Measurements from ENCODE around the gene TEAD1.
"Not testable (repeated sequence)": the region's sequence is repeated elsewhere in the genome, so short reads cannot be mapped to it uniquely, and the experiment has no call there.

The TEAD1 gene

DNA sequence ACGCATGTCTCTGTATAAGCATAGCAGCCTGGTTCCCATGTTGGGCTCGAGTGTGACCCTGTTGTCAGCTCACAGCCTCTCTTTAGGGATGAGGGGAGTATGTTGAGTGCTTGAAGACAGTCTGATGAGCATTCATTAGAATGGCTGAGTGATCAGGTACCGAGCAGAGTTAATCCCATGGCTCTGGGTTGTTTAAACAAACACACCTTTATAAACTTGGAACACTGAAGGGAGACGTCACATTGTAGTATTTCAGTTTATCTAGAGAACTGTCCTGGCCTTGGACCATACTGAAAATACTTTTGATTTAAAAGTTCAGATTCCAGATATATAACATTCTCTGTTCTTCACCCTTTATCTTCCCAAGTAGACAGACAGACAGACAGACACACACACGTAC, 76.0 kb downstream of the TEAD1 start:
- Histone ChIP-seq H3K4me3 (no peak overlapping the region), H3K27ac (no peak overlapping the region)

DNA sequence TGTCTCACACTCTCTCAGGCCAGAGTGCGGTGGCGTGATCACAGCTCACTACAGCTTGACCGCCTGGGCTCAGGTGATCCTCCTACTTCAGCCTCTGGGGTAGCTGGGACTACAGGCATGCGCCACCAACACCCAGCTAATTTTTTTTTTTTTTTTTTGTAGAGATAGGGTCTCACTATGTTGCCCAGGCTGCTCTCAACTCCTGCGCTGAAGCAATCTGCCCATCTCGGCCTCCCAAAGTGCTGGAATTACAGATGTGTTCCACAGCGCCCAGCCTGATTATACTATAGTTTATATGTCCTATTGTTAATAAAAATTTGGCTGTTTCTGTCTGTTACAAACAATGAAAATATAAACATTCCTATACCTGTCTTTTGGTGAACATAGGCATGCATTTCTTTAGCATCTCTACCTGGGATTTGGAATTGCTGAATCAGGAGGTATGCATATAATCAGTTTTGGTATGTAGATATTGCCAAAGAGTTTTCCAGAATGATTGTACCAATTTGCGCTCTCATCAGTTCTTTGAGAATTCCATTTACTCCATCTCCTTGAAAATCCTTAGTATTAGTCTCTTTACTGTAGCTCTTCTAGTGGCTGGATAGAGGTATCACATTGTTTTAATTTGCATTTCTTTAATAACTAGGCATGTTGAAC, 78.8 kb downstream of the TEAD1 start:
- Histone ChIP-seq H3K27ac (no peak overlapping the region), H3K4me3 (no peak overlapping the region)

DNA sequence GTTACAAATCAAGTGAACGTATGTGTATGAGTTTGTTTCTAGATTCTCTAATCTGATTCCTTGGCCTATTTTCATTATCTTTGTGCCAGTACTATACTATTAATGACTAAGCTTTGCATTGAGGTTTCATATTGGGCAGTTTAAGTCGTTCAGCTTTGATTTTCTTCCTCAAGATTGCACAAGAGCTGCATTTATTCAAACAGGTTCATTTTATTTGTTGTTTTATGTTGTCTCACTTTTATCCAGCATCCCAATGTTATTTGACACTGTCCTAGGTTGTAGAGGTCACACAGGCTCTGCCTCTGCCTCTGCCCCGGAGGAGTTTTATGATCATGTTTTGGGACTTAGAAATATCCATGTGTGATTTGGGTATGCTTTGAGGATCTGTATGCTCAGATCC, 79.8 kb downstream of the TEAD1 start:
- peak overlapping the region in 4 of 21 experiments; percentile 8 to 36 (median 19) for H3K27ac ChIP-seq
- no peak overlapping the region for H3K4me3 ChIP-seq

DNA sequence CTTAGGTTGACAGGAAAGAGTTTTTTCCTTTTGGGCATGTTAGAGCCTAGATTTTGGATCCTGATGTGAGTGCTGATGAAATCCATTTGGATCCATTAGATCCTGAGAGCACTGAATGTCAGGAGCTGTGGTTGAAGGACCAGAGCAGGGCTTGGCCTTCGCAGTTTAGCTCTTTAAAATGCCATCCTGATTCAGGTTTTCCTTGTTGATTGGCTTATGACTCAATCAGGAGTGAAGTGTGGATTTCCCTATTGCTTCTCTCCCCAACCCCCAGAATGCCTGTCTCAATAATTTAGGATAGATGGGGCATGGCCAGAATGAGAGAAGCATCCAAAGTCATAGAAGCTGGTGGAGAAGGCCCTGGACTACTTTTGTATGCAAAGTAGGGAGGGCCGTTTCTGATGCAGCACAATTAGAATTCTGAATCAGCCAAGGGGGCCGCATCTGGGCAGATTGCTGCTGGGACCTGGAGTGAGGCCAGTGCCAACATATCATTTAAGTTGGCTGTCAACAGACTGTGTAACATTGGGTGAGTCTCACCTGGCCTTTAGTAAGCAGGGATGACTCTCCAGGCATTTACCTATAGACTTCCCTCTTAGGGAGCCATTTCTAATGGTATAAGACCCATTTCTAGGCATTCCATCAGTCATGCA, 80.5 kb downstream of the TEAD1 start:
- peak overlapping the region in 4 of 21 experiments; percentile 8 to 36 (median 19) for H3K27ac ChIP-seq
- no peak overlapping the region for H3K4me3 ChIP-seq

DNA sequence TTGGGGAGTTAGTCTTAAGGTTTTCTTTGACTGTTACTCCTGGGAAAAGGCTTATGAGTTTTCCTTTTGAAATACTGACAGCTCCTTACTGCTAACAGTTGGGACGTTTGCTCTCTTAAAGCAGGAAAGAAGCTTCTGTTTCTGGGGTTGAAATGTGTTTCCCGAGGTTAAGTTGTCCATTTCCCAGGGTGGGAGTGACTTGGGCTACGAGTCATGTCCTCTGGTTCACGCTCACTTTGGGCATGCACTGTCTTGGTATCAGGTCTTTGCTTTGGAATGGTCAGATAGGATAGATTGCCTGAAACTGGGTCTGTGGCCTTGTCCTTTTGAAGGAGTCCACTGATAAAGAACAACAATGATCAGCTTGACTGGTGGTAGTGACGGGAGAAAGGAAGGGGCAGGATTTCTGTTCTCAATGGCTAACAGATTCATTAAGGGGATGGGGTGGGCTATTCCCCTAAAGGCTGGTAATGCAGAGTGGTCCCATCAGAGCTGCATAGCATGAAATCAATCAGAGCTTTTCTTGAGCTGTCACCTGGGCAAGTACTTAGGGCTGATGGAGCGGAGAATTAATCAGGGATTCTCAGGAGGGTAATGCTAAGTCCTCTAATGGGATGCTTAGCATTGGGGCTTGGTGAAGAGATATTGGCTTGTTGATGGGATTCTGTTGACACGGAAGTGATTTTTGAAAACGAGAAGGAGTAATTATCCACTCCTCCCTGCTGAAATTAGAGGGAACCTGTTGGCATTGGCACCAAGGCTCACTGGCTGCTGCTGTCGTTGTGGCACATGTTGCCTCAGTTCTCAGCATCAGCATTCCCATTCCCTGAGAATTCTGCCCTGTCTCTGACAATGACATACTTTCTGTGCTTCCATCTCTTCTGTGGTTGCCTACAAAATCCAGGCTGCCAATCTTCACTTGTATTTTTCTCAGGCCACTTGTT, 81.6 kb downstream of the TEAD1 start:
- Histone ChIP-seq H3K27ac (no peak overlapping the region), H3K4me3 (no peak overlapping the region)

DNA sequence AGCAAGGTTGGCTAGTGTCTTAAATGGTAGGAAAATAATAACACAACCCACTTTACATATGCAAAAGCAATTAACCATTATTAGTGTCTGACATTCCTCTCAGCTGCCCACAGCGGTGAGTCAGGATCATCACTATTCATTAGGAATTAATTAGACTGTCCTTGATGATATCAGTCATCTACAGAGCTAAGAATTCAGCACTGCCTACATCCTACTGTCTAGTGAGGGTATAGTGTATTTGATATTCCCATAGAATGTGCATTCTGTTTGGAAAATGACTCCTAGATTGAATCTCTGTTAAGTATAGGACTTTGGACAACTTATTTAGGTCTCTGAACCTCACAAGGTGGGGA, 82.2 kb downstream of the TEAD1 start:
- Histone ChIP-seq H3K4me3 (no peak overlapping the region), H3K27ac (no peak overlapping the region)

DNA sequence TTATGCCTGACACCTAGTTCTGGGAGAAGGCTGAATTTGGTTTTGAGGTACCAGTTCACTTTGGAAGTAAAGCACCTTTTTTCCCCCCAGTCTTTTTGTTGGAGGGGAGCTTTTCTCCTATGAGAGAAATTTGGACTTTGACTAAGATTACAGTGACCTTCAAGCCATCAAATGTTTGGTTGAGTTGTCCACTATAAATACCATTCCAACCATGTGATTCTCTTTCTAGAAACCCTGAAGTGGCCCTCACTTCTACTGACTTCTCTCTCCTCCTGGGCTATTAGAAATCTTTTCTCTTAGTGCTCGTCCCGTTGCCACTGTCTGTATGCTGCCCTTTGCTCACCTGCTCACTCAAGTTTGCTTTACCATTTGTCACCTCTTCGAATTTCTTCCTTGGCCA, 82.6 kb downstream of the TEAD1 start:
- H3K27ac ChIP-seq = no peak overlapping the region
- H3K4me3 ChIP-seq = no peak overlapping the region

DNA sequence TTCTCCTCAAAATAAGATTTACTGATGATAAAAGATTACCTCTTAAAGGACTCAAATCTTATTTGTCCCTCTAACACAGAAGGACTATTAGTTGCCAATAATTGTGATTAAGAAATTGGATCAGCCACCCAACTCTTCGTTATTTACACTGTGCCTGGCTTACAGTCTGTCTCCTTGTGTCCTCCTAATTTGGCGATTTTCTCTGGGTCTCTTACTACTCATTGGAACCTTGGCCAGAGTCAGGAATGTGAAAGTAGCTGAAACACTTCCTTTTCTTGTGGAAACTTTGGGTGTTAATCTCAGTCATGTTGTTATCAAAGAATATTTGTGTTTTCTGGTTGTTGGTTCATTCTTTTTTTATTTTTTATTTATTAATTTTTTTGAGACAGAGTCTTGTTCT, 83.2 kb downstream of the TEAD1 start:
- H3K4me3 ChIP-seq = no peak overlapping the region
- H3K27ac ChIP-seq = peak overlapping the region in 1 of 21 experiments; percentile 22

DNA sequence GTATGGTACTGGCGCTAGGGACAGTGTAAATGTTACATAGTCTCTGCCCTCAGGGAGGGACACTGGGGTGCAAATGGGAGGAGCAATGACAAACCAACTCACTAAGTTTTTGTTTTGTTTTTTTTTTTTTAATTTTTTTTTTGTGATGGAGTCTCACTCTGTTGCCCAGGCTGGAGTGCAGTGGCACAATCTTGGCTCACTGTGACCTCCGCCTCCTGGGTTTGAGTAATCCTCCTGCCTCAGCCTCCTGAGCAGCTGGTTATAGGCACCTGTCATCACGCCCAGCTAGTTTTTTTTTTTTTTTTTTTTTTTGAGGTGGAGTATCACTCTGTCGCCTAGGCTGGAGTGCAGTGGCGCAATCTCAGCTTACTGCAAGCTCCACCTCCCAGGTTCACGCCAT, 83.9 kb downstream of the TEAD1 start:
- H3K4me3 ChIP-seq, H3K27ac ChIP-seq: not testable (repeated sequence)

DNA sequence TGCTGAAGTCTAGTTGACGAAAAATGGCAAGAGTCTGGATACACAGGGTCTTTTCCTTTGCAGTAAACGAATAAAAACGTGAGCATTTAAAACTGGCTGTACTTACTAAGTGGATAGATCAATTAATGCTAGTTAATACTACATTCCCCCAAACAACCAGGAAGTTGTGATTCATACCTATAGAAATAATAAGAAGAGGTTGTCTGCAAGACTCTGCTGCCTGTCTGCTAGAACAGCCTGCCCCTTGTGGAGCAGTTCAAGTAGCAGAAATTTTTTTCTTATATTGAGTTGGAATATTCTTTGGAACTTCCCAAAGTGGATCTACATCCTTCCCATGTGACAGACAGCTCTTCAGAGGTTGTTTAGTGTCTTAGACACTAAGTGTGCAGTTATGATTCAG, 86.8 kb downstream of the TEAD1 start:
- no peak overlapping the region for H3K27ac ChIP-seq
- H3K4me3 ChIP-seq = no peak overlapping the region

DNA sequence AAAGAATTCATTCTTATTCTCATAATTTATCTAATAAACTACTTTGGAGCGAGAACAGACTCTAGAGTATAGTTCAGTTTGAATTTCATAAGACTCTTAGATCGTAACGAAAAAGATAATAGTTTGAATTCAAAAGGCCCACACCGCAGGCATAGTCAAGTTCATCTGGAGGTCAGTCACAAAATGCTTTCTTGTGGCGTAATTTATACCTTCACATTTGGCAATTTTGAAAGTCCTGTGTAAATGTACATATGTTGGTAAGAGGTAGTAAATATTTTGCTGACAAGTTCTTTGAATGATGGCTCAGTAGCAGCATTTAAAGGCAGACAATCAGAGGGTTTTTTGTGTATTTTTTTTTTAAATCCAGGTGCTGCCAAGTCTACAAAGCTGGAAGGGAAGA, 88.1 kb downstream of the TEAD1 start:
- no peak overlapping the region for H3K4me3 ChIP-seq
- no peak overlapping the region for H3K27ac ChIP-seq

DNA sequence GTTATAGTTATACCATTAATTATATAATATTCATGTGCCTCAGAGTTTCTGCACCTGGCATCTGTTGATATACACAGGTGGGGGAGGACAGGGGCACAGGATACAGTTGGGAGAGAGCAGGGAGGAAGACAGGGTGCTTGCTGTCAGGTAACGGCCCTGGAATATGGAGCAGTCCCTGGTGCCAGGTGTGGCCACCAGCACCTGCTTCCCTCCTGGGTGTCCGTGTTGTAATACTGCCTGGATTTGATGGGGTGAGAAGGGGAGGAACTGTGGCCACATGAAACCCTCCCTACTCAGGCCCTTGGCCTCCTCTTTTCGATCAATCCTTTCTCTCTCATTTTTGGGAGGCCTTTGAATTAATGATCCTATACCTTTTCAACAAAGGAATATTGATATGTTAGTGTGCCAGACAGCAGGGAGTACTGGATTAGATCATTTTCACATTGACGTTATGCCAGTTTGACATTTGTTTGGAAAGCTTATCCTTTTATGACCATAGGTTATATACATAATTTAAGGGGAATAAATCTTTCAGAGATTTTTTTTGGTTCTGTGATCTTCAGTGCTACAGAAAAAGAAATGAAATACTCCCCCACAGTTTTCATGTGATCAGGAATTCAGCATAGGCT, 88.6 kb downstream of the TEAD1 start:
- Histone ChIP-seq H3K27ac (no peak overlapping the region), H3K4me3 (no peak overlapping the region)

DNA sequence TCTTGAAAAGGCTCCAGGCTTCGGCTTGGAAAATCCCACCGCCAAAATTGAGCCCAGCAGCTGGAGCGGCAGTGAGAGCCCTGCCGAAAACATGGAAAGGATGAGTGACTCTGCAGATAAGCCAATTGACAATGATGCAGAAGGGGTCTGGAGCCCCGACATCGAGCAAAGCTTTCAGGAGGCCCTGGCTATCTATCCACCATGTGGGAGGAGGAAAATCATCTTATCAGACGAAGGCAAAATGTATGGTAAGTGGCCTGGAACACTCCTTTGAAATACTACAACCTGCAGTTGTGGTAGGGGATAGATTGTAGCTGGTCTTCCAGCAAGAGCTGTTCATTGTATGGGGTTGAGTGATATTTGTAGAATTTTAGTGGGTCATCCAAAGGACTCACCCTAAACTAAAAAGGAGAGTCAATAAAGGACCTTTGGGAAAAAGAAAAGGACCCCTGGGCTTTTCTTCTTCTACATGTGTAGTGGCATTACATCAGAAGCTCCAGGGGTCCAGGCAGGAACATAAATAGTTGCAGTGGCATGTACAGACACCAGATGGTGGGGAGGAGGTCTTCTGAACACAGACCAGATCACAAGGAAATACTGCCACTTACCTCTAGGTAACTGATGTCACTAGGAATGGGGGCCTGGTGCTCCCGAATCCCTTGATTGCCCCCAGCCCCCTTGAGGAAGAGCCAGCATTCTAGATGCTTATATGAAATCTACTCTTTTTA, 90.1 kb downstream of the TEAD1 start:
- Histone ChIP-seq H3K27ac (no peak overlapping the region), H3K4me3 (no peak overlapping the region)

DNA sequence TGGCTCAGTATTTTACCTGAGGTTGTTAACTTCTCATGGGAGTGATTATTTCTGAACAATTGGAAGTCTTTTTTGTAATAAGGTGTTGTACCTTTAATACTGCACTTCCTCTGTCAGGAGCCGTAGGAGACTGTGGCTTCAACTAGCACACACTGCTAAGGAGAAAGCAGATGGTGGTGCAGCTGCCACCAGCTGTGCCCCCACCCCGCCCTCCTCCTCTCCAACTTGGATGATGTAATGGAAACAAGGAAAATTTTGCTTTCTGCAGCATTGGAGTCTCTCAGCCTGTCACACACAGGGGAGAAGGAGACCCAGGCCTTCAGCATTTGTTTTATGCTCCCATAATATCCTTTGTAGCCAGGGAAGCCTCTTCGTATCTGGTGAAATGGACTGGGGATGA, 91.2 kb downstream of the TEAD1 start:
- H3K27ac ChIP-seq = no peak overlapping the region
- H3K4me3 ChIP-seq = no peak overlapping the region

DNA sequence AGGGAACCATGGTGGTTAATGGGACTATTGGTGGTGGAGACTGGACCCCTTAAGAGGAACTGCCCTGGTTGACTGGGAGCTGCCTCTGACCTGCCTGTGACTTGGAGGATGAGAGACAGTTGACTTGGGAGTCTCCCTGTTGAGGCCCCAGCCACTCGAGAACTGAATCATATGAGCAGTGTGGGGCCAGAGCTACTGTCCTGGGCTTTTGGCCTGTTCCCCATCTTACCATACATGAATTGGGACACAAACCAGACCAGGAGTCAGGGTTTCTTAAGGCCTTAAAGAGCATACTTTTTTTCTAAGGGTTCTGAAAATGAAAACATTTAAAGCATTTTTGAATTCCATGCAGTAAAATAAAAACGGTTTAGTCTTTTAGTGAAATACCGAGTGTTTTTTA, 92.8 kb downstream of the TEAD1 start:
- H3K27ac ChIP-seq = no peak overlapping the region
- H3K4me3 ChIP-seq = no peak overlapping the region

DNA sequence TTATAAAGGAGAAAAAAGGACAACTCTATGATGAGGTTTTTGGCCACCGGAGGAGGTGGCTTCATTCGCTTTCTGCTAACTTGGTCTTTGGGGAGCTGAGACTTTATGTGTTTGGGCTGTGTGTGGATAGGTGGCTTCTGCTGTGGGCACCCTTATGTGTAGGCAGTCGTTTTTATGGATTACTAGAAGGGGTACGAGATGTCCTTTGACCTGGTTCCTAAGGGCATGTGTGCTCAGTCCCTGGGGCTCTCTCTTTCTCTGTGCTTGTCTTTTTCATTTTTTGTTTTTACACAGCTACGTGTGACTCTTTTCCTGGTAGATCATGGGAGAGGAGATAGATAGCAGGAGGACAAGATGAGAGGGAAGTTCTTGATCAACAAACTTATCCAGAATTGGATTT, 93.4 kb downstream of the TEAD1 start:
- Histone ChIP-seq H3K27ac (no peak overlapping the region), H3K4me3 (no peak overlapping the region)

DNA sequence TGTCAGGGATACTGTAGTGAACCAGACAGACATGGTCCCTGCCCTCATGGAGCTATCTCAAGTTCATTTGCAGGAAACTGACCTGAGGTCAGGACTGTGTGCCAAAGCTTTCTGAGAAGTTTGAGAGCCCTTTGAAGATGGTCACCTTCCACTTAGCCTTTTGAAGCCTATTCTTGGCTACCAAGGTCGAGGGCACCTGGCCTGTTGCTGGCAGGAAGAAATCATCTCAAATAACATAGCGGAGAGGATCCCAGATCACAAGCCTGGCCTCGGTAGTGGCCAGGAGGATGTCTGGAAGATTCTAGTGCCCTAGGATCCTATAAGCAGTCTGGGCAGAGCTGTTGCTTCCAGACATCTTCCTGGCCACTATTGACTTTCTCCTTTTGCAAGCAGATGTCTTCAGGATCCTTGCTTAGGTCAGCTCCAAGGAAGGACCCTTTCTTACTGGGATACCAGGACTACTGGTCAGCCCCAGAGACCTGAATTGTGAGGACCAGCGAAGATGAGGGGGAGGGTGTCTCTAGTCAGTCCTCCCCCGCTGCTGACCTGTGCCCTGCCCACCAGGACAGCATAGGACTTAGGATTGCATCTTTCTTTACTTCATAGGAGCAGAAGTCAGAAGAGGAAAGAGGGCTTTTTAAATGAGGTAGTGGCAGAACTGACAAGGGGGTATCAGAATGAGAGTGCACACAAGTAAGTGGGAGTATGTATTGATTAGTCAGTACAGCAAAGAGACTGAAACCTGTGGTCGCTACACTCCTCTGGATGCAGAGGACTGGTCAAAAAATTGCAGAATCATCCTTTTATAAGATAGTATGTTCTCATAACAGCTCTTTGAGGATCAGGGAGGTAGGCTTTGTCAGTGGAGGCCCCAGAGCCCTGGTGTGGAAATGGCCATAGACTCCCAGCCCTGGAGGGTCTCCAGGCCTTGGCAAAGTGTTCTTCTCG, 94.8 kb downstream of the TEAD1 start:
- no peak overlapping the region for H3K4me3 ChIP-seq
- H3K27ac ChIP-seq = peak overlapping the region in 4 of 21 experiments; percentile 4 to 52 (median 36)

DNA sequence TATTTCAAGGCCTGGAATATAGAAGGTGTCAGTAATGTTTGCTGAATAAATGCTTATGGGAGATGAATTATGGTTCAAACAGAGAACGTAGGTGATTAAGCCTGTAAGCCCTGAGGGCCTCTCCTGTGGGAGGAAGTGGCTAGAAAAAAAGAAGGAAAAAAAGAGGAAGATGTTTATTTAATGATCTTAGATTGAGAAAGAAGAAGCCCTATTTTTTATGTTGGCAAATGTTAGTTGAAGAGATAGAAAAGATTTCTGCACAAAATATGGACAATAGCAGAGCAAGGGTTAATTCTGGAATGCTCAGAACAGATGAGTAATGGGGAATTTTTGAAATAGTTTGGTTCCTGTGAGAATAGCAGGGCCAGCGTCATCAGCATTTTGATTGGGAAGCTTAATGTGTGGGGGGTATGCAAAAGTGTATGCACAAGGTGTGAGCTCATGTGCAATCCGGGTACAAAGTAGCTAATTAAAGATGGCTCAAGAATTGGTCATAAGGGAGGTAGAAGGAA, 95.7 kb downstream of the TEAD1 start:
- no peak overlapping the region for H3K4me3 ChIP-seq
- peak overlapping the region in 4 of 21 experiments; percentile 4 to 52 (median 36) for H3K27ac ChIP-seq
